Astrocyte (in vitro differentiated cells and primary cell): Measurements from ENCODE around the gene SDR42E2. TPM values are rescaled to one million over a fixed set of nuclear protein-coding genes. Genes with fewer than 3 reads are reported as not detected.

ENCODE experiments used
- DNase-seq: peaks from one replicate; pipeline ENCODE4 v3.0.0-alpha.2; 2010; ENCODE audit warnings: low read depth
- FAIRE-seq: peaks from 2 replicates; lab custom pipeline; 2011; peaks lifted over from hg19 to GRCh38; lab: Jason Lieb, UNC
- H2AFZ ChIP-seq: 2 replicates; pipeline ENCODE4 v1.6.0; 2012; ENCODE audit warnings: low read depth, low read length, inconsistent platforms
- H3K27ac ChIP-seq: 2 replicates; pipeline ENCODE4 v1.5.1; 2011; ENCODE audit warnings: low read depth, low read length, inconsistent platforms
- H3K27me3 ChIP-seq: 2 replicates; pipeline ENCODE4 v1.6.0; 2011; ENCODE audit warnings: low read length, inconsistent platforms; ENCODE audit not compliant: insufficient read depth
- H3K36me3 ChIP-seq: 2 replicates; pipeline ENCODE4 v1.5.1; 2011; ENCODE audit warnings: low read length, inconsistent platforms; ENCODE audit not compliant: insufficient read depth
- H3K4me1 ChIP-seq: 2 replicates; pipeline ENCODE4 v1.5.1; 2011; ENCODE audit warnings: low read length, inconsistent platforms; ENCODE audit not compliant: insufficient read depth
- H3K4me2 ChIP-seq: 2 replicates; pipeline ENCODE4 v1.6.0; 2012; ENCODE audit warnings: low read length, inconsistent platforms
- H3K4me3 ChIP-seq: 2 replicates; pipeline ENCODE4 v1.5.1; 2011; ENCODE audit warnings: low read depth, mild to moderate bottlenecking, low read length, inconsistent platforms; ENCODE audit not compliant: insufficient read depth
- H3K79me2 ChIP-seq: 2 replicates; pipeline ENCODE4 v1.6.0; 2012; ENCODE audit warnings: mild to moderate bottlenecking, low read length, inconsistent platforms; ENCODE audit not compliant: insufficient read depth
- H3K9ac ChIP-seq: 2 replicates; pipeline ENCODE4 v1.6.0; 2012; ENCODE audit warnings: mild to moderate bottlenecking, low read length, inconsistent platforms
- H3K9me3 ChIP-seq: 2 replicates; pipeline ENCODE4 v1.5.1; 2012; ENCODE audit warnings: low read depth, mild to moderate bottlenecking, low read length, inconsistent platforms; ENCODE audit not compliant: insufficient read depth
- H4K20me1 ChIP-seq: 2 replicates; pipeline ENCODE4 v1.6.0; 2012; ENCODE audit warnings: low read length, inconsistent platforms; ENCODE audit not compliant: insufficient read depth
- H3K27ac Mint-ChIP-seq: one replicate; pipeline ENCODE4 v1.8.0; 2021; ENCODE audit warnings: mild to moderate bottlenecking, mixed read lengths; ENCODE audit not compliant: unreplicated experiment
- H3K27me3 Mint-ChIP-seq: one replicate; pipeline ENCODE4 v1.8.0; 2021; ENCODE audit warnings: low read depth, mixed read lengths; ENCODE audit not compliant: unreplicated experiment
- H3K36me3 Mint-ChIP-seq: one replicate; pipeline ENCODE4 v1.8.0; 2021; ENCODE audit warnings: low read depth, mixed read lengths; ENCODE audit not compliant: unreplicated experiment
- H3K4me1 Mint-ChIP-seq: one replicate; pipeline ENCODE4 v1.8.0; 2021; ENCODE audit warnings: low read depth, mixed read lengths; ENCODE audit not compliant: unreplicated experiment
- H3K4me3 Mint-ChIP-seq: one replicate; pipeline ENCODE4 v1.8.0; 2021; ENCODE audit warnings: mild to moderate bottlenecking, moderate library complexity, mixed read lengths; ENCODE audit not compliant: unreplicated experiment
- H3K9me3 Mint-ChIP-seq: one replicate; pipeline ENCODE4 v1.8.0; 2021; ENCODE audit warnings: mild to moderate bottlenecking, mixed read lengths; ENCODE audit not compliant: unreplicated experiment
- EZH2 ChIP-seq: IDR thresholded peaks from 2 replicates; pipeline ENCODE4 v1.6.1; 2012; ENCODE audit warnings: mild to moderate bottlenecking, low read length, inconsistent platforms; ENCODE audit not compliant: insufficient read depth
- total RNA-seq: library from RNA; stranded (reverse); gene quantifications from 2 replicates; pipeline ENCODE4 v1.2.1, GENCODE V29; 2021
- TF ChIP-seq, protein P1 (sequence below): IDR thresholded peaks from 2 replicates; pipeline ENCODE4 v1.5.1; 2011; ENCODE audit warnings: low read depth, mild to moderate bottlenecking, inconsistent platforms, low read length, moderate library complexity; ENCODE audit not compliant: insufficient read depth

SDR42E2 gene
- total RNA-seq, 1 donor from 2014 or later, result not detected

DNA sequence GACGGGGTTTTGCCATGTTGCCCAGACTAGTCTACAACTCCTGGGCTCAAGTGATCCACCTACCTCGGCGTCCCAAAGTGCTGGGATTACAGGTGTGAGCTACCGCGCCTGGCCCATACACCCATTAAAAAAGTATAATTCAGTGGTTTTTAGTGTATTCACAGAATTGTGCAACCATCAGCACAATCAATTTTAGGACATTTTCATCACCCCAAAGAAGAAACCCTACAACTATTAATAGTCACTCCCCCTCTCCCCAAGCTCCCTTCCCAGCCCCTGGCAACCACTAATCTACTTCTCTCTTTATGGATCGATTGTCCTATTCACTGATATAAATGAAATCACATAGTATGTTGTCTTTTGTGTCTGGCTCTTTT is 39.9 kb downstream of the SDR42E2 start:
- Histone ChIP-seq H3K4me1 (peaks cover 16% of the 10 kb centered on the region), H3K9ac (no peak overlapping the region), H4K20me1 (peaks cover 2% of the 10 kb centered on the region), H3K4me3 (no peak overlapping the region), H3K27me3 (no peaks in the 10 kb centered on the region), H3K4me2 (no peak overlapping the region), H3K9me3 (no peaks in the 10 kb centered on the region), H3K36me3 (no peaks in the 10 kb centered on the region), H2AFZ (no peak overlapping the region), H3K79me2 (peaks cover 7% of the 10 kb centered on the region), H3K27ac (no peak overlapping the region)
- FAIRE-seq (no peak), DNase-seq (no peak)
- H3K4me1 Mint-ChIP-seq, result peaks cover 10% of the 10 kb centered on the region
- no peak overlapping the region for H3K4me3 Mint-ChIP-seq
- H3K36me3 Mint-ChIP-seq, result no peaks in the 10 kb centered on the region
- TF ChIP-seq EZH2, result no peak
- TF ChIP-seq, protein P1, sequence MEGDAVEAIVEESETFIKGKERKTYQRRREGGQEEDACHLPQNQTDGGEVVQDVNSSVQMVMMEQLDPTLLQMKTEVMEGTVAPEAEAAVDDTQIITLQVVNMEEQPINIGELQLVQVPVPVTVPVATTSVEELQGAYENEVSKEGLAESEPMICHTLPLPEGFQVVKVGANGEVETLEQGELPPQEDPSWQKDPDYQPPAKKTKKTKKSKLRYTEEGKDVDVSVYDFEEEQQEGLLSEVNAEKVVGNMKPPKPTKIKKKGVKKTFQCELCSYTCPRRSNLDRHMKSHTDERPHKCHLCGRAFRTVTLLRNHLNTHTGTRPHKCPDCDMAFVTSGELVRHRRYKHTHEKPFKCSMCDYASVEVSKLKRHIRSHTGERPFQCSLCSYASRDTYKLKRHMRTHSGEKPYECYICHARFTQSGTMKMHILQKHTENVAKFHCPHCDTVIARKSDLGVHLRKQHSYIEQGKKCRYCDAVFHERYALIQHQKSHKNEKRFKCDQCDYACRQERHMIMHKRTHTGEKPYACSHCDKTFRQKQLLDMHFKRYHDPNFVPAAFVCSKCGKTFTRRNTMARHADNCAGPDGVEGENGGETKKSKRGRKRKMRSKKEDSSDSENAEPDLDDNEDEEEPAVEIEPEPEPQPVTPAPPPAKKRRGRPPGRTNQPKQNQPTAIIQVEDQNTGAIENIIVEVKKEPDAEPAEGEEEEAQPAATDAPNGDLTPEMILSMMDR, result no peak
- H3K27me3 Mint-ChIP-seq, result no peaks in the 10 kb centered on the region
- no peaks in the 10 kb centered on the region for H3K9me3 Mint-ChIP-seq
- H3K27ac Mint-ChIP-seq, result no peak overlapping the region

DNA sequence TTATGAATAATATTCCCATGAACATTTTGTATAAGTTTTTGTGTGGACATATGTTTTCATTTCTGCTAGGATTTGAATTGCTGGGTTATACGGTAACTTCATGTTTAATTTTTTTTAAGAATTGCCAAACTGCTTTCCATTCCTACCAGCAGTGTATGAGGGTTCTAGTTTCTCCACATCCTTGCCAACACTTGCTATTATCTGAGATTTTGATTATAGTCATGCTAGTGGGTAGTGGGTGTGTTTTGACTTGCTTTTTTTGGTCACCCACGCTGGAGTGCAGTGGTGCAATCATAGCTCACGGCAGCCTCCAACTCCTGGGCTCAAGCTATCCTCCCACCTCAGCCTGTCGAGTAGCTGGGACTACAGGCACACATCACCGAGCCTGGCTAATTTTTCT is 40.8 kb downstream of the SDR42E2 start:
- FAIRE-seq, result no peak
- no peaks in the 10 kb centered on the region for H3K9me3 Mint-ChIP-seq
- H3K27ac ChIP-seq, result no peak overlapping the region
- H3K27me3 ChIP-seq, result no peaks in the 10 kb centered on the region
- no peaks in the 10 kb centered on the region for H3K9me3 ChIP-seq
- no peaks in the 10 kb centered on the region for H3K36me3 Mint-ChIP-seq
- H3K27me3 Mint-ChIP-seq, result no peaks in the 10 kb centered on the region
- no peak overlapping the region for H3K9ac ChIP-seq
- no peak for DNase-seq
- H3K27ac Mint-ChIP-seq, result no peak overlapping the region
- H4K20me1 ChIP-seq, result peaks cover 11% of the 10 kb centered on the region
- H3K4me3 Mint-ChIP-seq, result no peak overlapping the region
- H3K36me3 ChIP-seq, result no peaks in the 10 kb centered on the region
- peaks cover 22% of the 10 kb centered on the region for H3K4me1 ChIP-seq
- no peak overlapping the region for H2AFZ ChIP-seq
- H3K79me2 ChIP-seq, result peaks cover 16% of the 10 kb centered on the region
- peaks cover 19% of the 10 kb centered on the region for H3K4me1 Mint-ChIP-seq
- no peak overlapping the region for H3K4me2 ChIP-seq
- no peak overlapping the region for H3K4me3 ChIP-seq
- TF ChIP-seq, protein P1, result no peak
- no peak for TF ChIP-seq EZH2

DNA sequence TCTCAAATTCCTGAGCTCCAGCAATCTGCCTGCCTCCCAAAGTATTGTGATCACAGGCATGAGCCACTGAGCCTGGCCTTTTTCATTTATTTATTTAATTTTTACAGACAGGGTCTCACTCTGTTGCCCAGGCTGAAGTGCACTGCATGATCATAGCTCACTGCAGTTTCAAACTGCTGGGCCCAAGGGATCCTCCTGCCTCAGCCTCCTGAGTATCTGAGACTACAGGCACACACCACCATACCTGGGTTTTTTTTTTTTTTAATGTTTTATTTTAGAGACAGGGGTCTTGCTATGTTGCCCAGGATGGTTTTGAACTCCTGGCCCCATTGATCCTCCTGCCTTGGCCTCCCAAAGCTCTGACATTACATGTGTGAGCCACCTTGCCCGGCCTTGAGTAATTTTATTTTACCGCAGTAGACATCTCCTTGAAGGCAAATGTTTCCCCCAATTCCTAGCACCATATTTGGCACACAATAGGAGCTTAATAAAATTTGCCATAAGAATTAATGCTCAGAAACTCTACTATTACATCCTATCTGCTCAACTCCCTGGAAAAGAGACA is 41.9 kb downstream of the SDR42E2 start:
- Histone ChIP-seq H3K27me3 (no peaks in the 10 kb centered on the region), H2AFZ (no peak overlapping the region), H3K9me3 (no peaks in the 10 kb centered on the region), H3K27ac (no peak overlapping the region), H3K9ac (no peak overlapping the region), H3K4me1 (peaks cover 16% of the 10 kb centered on the region), H4K20me1 (peaks cover 21% of the 10 kb centered on the region), H3K36me3 (no peaks in the 10 kb centered on the region), H3K4me2 (no peak overlapping the region), H3K4me3 (no peak overlapping the region), H3K79me2 (peaks cover 26% of the 10 kb centered on the region)
- Mint-ChIP-seq H3K27ac (no peak overlapping the region), H3K4me3 (no peak overlapping the region), H3K9me3 (no peaks in the 10 kb centered on the region), H3K4me1 (peaks cover 16% of the 10 kb centered on the region), H3K27me3 (no peaks in the 10 kb centered on the region), H3K36me3 (no peaks in the 10 kb centered on the region)
- DNase-seq (no peak), FAIRE-seq (no peak)
- TF ChIP-seq EZH2, result no peak
- TF ChIP-seq, protein P1, result no peak
